ENCODE data around the gene ANO1. TPM values are rescaled to one million over a fixed set of nuclear protein-coding genes. Genes with fewer than 3 reads are reported as not detected.

The ANO1 gene
- polyA plus RNA-seq, 2 of the 4 experiments (the other 2 are of a cell fraction): 0.27 to 0.44 TPM

GRCh38 chr11:70075836-70076235, 2.3 kb upstream of the ANO1 start:
- DNase-seq (ENCODE audit: low read depth in 1 of 2, low spot score in 1 of 2): no peak
- no peak for FAIRE-seq
- Histone ChIP-seq H3K4me2 (no peak overlapping the region), H3K9me3 (no peaks in the 10 kb centered on the region), H3K4me1 (no peaks in the 10 kb centered on the region; the same call in 2 of the 3 replicates), H3K4me3 (no peak overlapping the region), H3K27ac (no peak overlapping the region)
- WGBS (ENCODE audit: missing lambda C conversion rate): 71% methylated on average over 8 of the region's 8 CpGs
- ChIA-PET CTCF (no interaction called here), POLR2A (no interaction called here)
- TF ChIP-seq RAD21 (conservative IDR thresholded peaks at IDR 0.05 in 1 of 2, IDR thresholded peaks at IDR 0.05 in 1 of 2): no peak
- TF ChIP-seq, protein P1, sequence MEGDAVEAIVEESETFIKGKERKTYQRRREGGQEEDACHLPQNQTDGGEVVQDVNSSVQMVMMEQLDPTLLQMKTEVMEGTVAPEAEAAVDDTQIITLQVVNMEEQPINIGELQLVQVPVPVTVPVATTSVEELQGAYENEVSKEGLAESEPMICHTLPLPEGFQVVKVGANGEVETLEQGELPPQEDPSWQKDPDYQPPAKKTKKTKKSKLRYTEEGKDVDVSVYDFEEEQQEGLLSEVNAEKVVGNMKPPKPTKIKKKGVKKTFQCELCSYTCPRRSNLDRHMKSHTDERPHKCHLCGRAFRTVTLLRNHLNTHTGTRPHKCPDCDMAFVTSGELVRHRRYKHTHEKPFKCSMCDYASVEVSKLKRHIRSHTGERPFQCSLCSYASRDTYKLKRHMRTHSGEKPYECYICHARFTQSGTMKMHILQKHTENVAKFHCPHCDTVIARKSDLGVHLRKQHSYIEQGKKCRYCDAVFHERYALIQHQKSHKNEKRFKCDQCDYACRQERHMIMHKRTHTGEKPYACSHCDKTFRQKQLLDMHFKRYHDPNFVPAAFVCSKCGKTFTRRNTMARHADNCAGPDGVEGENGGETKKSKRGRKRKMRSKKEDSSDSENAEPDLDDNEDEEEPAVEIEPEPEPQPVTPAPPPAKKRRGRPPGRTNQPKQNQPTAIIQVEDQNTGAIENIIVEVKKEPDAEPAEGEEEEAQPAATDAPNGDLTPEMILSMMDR (IDR thresholded peaks at IDR 0.05): no peak
- TF ChIP-seq ZFP36 (IDR thresholded peaks at IDR 0.05; ENCODE audit: borderline replicate concordance, partially characterized antibody): no peak
- no peak for TF ChIP-seq NPAS2 (CRISPR knock-in tag; IDR thresholded peaks at IDR 0.05; ENCODE audit: borderline replicate concordance)
- ATAC-seq: no peak

DNA sequence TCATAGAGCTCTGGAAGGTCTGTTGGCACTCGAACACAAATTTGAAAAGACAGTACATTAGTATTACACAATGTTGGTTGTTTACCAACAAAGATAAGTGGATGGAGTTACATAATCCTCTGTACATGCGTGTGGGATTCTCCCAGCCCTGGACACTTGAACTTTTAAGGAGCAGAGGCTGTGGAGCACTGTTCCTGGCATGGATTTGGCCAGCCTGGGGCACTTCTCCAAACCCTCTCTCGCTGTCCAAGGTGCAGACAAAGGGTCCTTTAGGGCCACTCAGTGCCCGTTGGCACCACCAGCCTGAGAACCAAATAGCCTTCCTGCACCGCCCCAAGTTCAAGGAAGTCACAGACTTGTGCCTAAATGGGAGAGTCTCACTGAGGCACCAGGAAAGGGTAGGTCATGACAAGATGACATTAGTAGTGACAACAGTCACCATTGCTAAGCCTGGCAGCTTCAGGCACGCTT, 1.6 kb upstream of the ANO1 start:
- Histone ChIP-seq H3K4me3 (no peak overlapping the region), H3K9me3 (no peaks in the 10 kb centered on the region), H3K4me2 (no peak overlapping the region), H3K4me1 (no peaks in the 10 kb centered on the region; the same call in 2 of the 3 replicates), H3K27ac (no peak overlapping the region)
- WGBS (ENCODE audit: missing lambda C conversion rate): 49% methylated on average over 6 of the region's 6 CpGs
- CTCF ChIA-PET: no interaction called here
- no peak for DNase-seq (ENCODE audit: low read depth in 1 of 2, low spot score in 1 of 2)
- no peak for ATAC-seq
- FAIRE-seq: no peak
- POLR2A ChIA-PET: no interaction called here
- TF ChIP-seq HDAC2 (IDR thresholded peaks at IDR 0.05) (no peak), CEBPB (IDR thresholded peaks at IDR 0.05) (peak in 1 of 2 experiments; percentile 23; a peak in 1 of 4 replicates)

- 70% methylated on average over 24 of the region's 26 CpGs for WGBS (ENCODE audit: missing lambda C conversion rate)
- ATAC-seq (no peak), DNase-seq (ENCODE audit: low read depth in 1 of 2, low spot score in 1 of 2) (no peak), FAIRE-seq (no peak)
- H3K4me1 ChIP-seq: no peaks in the 10 kb centered on the region; the same call in 2 of the 3 replicates
- no peaks in the 10 kb centered on the region for H3K9me3 ChIP-seq
- no peak for TF ChIP-seq SREBF2 (IDR thresholded peaks at IDR 0.05)
- TF ChIP-seq BHLHE40 (IDR thresholded peaks at IDR 0.05; ENCODE audit: low read depth, low read length): no peak
- TF ChIP-seq CEBPB (IDR thresholded peaks at IDR 0.05): no peak
- TF ChIP-seq HOXB13 (CRISPR knock-in tag; IDR thresholded peaks at IDR 0.05; ENCODE audit: low read depth): no peak
- no peak for TF ChIP-seq HOXB5 (CRISPR knock-in tag; IDR thresholded peaks at IDR 0.05)
- no peak for TF ChIP-seq ATOH8 (CRISPR knock-in tag; IDR thresholded peaks at IDR 0.05; ENCODE audit: low read depth)
- TF ChIP-seq RAD21 (conservative IDR thresholded peaks at IDR 0.05 in 1 of 2, IDR thresholded peaks at IDR 0.05 in 1 of 2): no peak
- no peak for TF ChIP-seq PBX3 (IDR thresholded peaks at IDR 0.05)
- no peak for TF ChIP-seq TP53 (CRISPR knock-in tag; IDR thresholded peaks at IDR 0.05)
- no peak for TF ChIP-seq HEYL (CRISPR knock-in tag; IDR thresholded peaks at IDR 0.05)
- no peak for TF ChIP-seq CBX2 (IDR thresholded peaks at IDR 0.05; ENCODE audit: borderline replicate concordance, low read depth)
- TF ChIP-seq RNF2 (IDR thresholded peaks at IDR 0.05; ENCODE audit: borderline replicate concordance, low read depth): no peak
- TF ChIP-seq EHMT2 (IDR thresholded peaks at IDR 0.05; ENCODE audit: low read depth): no peak
- TF ChIP-seq FOSB (CRISPR knock-in tag; IDR thresholded peaks at IDR 0.05): no peak
- TF ChIP-seq TFCP2L1 (CRISPR knock-in tag; IDR thresholded peaks at IDR 0.05): no peak
- no peak for TF ChIP-seq MYC (IDR thresholded peaks at IDR 0.05; ENCODE audit: borderline replicate concordance, low read length)
- TF ChIP-seq HDAC2 (IDR thresholded peaks at IDR 0.05): no peak
- TF ChIP-seq, protein P1 (IDR thresholded peaks at IDR 0.05): no peak
- TF ChIP-seq, protein P2, sequence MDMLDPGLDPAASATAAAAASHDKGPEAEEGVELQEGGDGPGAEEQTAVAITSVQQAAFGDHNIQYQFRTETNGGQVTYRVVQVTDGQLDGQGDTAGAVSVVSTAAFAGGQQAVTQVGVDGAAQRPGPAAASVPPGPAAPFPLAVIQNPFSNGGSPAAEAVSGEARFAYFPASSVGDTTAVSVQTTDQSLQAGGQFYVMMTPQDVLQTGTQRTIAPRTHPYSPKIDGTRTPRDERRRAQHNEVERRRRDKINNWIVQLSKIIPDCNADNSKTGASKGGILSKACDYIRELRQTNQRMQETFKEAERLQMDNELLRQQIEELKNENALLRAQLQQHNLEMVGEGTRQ (IDR thresholded peaks at IDR 0.05): no peak
- TF ChIP-seq, protein P3, sequence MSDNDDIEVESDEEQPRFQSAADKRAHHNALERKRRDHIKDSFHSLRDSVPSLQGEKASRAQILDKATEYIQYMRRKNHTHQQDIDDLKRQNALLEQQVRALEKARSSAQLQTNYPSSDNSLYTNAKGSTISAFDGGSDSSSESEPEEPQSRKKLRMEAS (IDR thresholded peaks at IDR 0.05): no peak
- H3K4me2 ChIP-seq: peak overlapping the region; percentile 69
- ChIA-PET CTCF (interaction anchor here (0.9 kb wide), 1 partner anchor 135 kb away, joined by 3 read pairs; no protein-coding TSS in a partner anchor), POLR2A (no interaction called here)
- peak overlapping the region; percentile 38 for H3K4me3 ChIP-seq
- no peak overlapping the region; a peak in 1 of 6 replicates for H3K27ac ChIP-seq
Observed at GRCh38 chr11:70077411-70078094, 564 bp upstream of the ANO1 start.

Data from A549 (cell line).